Measurements from ENCODE around the gene ERAP2.

Gene ERAP2

DNA sequence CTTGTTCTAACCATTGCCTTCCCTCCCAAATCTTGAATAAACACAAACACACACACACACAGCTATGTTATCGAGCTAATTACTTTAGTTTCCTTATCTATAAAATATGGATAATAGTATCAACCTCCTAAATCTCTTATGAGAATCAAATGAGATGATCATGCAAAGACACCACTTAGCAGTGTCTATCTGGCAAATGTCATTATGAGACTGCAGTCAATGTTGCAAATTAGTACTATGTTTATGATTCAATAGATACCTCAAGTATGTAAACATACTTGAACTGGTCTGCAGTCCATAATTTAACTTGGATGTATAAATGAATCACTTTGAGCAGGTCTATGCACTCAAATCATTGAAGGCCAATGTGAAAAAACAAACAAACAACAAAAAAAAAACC, 22.2 kb upstream of the ERAP2 start:
- no peak overlapping the region for H3K4me3 ChIP-seq (replicated peaks; ENCODE audit: low read depth, low read length)
- DNase-seq (ENCODE audit: extremely low read depth, low read depth): no peak
- TF ChIP-seq, protein P1, sequence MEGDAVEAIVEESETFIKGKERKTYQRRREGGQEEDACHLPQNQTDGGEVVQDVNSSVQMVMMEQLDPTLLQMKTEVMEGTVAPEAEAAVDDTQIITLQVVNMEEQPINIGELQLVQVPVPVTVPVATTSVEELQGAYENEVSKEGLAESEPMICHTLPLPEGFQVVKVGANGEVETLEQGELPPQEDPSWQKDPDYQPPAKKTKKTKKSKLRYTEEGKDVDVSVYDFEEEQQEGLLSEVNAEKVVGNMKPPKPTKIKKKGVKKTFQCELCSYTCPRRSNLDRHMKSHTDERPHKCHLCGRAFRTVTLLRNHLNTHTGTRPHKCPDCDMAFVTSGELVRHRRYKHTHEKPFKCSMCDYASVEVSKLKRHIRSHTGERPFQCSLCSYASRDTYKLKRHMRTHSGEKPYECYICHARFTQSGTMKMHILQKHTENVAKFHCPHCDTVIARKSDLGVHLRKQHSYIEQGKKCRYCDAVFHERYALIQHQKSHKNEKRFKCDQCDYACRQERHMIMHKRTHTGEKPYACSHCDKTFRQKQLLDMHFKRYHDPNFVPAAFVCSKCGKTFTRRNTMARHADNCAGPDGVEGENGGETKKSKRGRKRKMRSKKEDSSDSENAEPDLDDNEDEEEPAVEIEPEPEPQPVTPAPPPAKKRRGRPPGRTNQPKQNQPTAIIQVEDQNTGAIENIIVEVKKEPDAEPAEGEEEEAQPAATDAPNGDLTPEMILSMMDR (IDR thresholded peaks at IDR 0.05; ENCODE audit: low read depth, low read length, missing control alignments): no peak

GRCh38 chr5:96855031-96855872, 21.0 kb upstream of the ERAP2 start:
- TF ChIP-seq, protein P1 (IDR thresholded peaks at IDR 0.05; ENCODE audit: low read depth, low read length, missing control alignments): no peak
- no peak for DNase-seq (ENCODE audit: extremely low read depth, low read depth)
- H3K4me3 ChIP-seq (replicated peaks; ENCODE audit: low read depth, low read length): no peak overlapping the region

DNA sequence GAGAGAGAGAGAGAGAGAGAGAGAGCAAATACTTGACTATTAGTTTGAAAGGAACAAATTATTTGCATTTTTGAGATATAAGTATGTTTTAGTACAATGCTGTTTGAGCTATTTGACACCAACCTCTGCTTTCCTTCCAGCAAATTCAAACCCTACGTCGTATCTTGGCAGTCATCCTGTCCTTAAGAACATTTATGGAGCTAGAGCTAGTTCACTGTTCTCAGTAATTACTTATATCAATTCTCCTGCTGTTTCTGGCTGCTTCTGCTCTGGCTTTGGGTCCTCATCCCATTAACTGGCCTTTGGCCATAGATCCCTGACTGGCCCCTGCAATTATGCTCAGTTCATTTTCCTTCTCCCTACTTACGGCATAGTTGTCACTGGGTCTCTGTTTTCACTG, 19.9 kb upstream of the ERAP2 start:
- TF ChIP-seq, protein P1 (IDR thresholded peaks at IDR 0.05; ENCODE audit: low read depth, low read length, missing control alignments): no peak
- DNase-seq (ENCODE audit: extremely low read depth, low read depth): no peak
- no peak overlapping the region for H3K4me3 ChIP-seq (replicated peaks; ENCODE audit: low read depth, low read length)

- DNase-seq (ENCODE audit: extremely low read depth, low read depth): no peak
- H3K4me3 ChIP-seq (replicated peaks; ENCODE audit: low read depth, low read length): no peak overlapping the region
- TF ChIP-seq, protein P1 (IDR thresholded peaks at IDR 0.05; ENCODE audit: low read depth, low read length, missing control alignments): no peak
These were observed 18.8 kb upstream of the ERAP2 start for GRCh38 chr5:96857454-96857853.

- no peak overlapping the region for H3K4me3 ChIP-seq (replicated peaks; ENCODE audit: low read depth, low read length)
- DNase-seq (ENCODE audit: extremely low read depth, low read depth): no peak
- TF ChIP-seq, protein P1 (IDR thresholded peaks at IDR 0.05; ENCODE audit: low read depth, low read length, missing control alignments): no peak
These were observed 18.4 kb upstream of the ERAP2 start for GRCh38 chr5:96857924-96858323.

- no peak overlapping the region for H3K4me3 ChIP-seq (replicated peaks; ENCODE audit: low read depth, low read length)
- TF ChIP-seq, protein P1 (IDR thresholded peaks at IDR 0.05; ENCODE audit: low read depth, low read length, missing control alignments): no peak
- no peak for DNase-seq (ENCODE audit: extremely low read depth, low read depth)
These were observed 16.9 kb upstream of the ERAP2 start for GRCh38 chr5:96859375-96859774.

All from HFF-Myc (cell line).